ENCODE data around the gene MAGI1. TPM values are rescaled to one million over a fixed set of nuclear protein-coding genes. Genes with fewer than 3 reads are reported as not detected.

The MAGI1 gene
- total RNA-seq, 3 donors from 2014 or later: 22.1 to 94.4 (median 70.5) TPM

- Histone ChIP-seq H3K36me3 (no peaks in the 10 kb centered on the region), H3K4me3 (no peak overlapping the region), H3K9me3 (no peaks in the 10 kb centered on the region), H3K4me1 (no peaks in the 10 kb centered on the region), H3K27me3 (no peaks in the 10 kb centered on the region), H3K27ac (no peak overlapping the region)
- TF ChIP-seq POLR2A (IDR thresholded peaks at IDR 0.05) (no peak), CTCF (IDR thresholded peaks at IDR 0.05) (no peak), POLR2AphosphoS5 (IDR thresholded peaks at IDR 0.05) (no peak)
- DNase-seq (ENCODE audit: low spot score in 2 of 2): no peak
- intact Hi-C loops (cut with DNase I; ENCODE audit: low total_unique reads): no loop called here
These were observed 158.4 kb downstream of the MAGI1 start for GRCh38 chr3:65880350-65880749.

- intact Hi-C loops (cut with DNase I; ENCODE audit: low total_unique reads): no loop called here
- Histone ChIP-seq H3K4me3 (no peak overlapping the region), H3K36me3 (no peaks in the 10 kb centered on the region), H3K9me3 (no peaks in the 10 kb centered on the region), H3K4me1 (no peaks in the 10 kb centered on the region), H3K27me3 (no peaks in the 10 kb centered on the region), H3K27ac (no peak overlapping the region)
- no peak for DNase-seq (ENCODE audit: low spot score in 2 of 2)
- TF ChIP-seq POLR2A (IDR thresholded peaks at IDR 0.05): no peak
These were observed 159.3 kb downstream of the MAGI1 start for GRCh38 chr3:65879372-65879771.

- no peak overlapping the region for H3K27ac ChIP-seq
- H3K36me3 ChIP-seq: no peaks in the 10 kb centered on the region
- H3K4me1 ChIP-seq: no peaks in the 10 kb centered on the region
- intact Hi-C loops (cut with DNase I; ENCODE audit: low total_unique reads): no loop called here
- TF ChIP-seq POLR2AphosphoS5 (IDR thresholded peaks at IDR 0.05): no peak
- no peak for TF ChIP-seq POLR2A (IDR thresholded peaks at IDR 0.05)
- no peak for TF ChIP-seq CTCF (IDR thresholded peaks at IDR 0.05)
- DNase-seq (ENCODE audit: low spot score in 2 of 2): no peak
- H3K27me3 ChIP-seq: no peaks in the 10 kb centered on the region
- H3K9me3 ChIP-seq: no peaks in the 10 kb centered on the region
- H3K4me3 ChIP-seq: no peak overlapping the region
These were observed 159.9 kb downstream of the MAGI1 start for GRCh38 chr3:65878831-65879230.

- Histone ChIP-seq H3K27me3 (no peaks in the 10 kb centered on the region), H3K4me3 (no peak overlapping the region), H3K27ac (no peak overlapping the region), H3K4me1 (no peaks in the 10 kb centered on the region), H3K36me3 (no peaks in the 10 kb centered on the region), H3K9me3 (no peaks in the 10 kb centered on the region)
- intact Hi-C loops (cut with DNase I; ENCODE audit: low total_unique reads): no loop called here
- no peak for TF ChIP-seq CTCF (IDR thresholded peaks at IDR 0.05)
- TF ChIP-seq POLR2A (IDR thresholded peaks at IDR 0.05): no peak
- no peak for TF ChIP-seq POLR2AphosphoS5 (IDR thresholded peaks at IDR 0.05)
- no peak for DNase-seq (ENCODE audit: low spot score in 2 of 2)
These were observed 161.6 kb downstream of the MAGI1 start for GRCh38 chr3:65877160-65877559.

- H3K27ac ChIP-seq: no peak overlapping the region
- no peaks in the 10 kb centered on the region for H3K9me3 ChIP-seq
- no peak for DNase-seq (ENCODE audit: low spot score in 2 of 2)
- TF ChIP-seq POLR2AphosphoS5 (IDR thresholded peaks at IDR 0.05) (no peak), CTCF (IDR thresholded peaks at IDR 0.05) (no peak), POLR2A (IDR thresholded peaks at IDR 0.05) (no peak)
- no peaks in the 10 kb centered on the region for H3K27me3 ChIP-seq
- peaks cover 0 to 6% of the 10 kb centered on the region in 2 donors for H3K4me1 ChIP-seq
- intact Hi-C loops (cut with DNase I; ENCODE audit: low total_unique reads): no loop called here
- no peaks in the 10 kb centered on the region for H3K36me3 ChIP-seq
- no peak overlapping the region for H3K4me3 ChIP-seq
These were observed 162.7 kb downstream of the MAGI1 start for GRCh38 chr3:65876028-65876420.

All from breast epithelium (tissue), 4 donors.